Choroid plexus epithelial cell (primary cell): Measurements from ENCODE around the gene SLC1A3.

Experiments used
- DNase-seq: peaks from one replicate; pipeline ENCODE4 v3.0.0-alpha.2; 2010; ENCODE audit warnings: low read depth
- H3K4me3 ChIP-seq: 2 replicates; pipeline ENCODE4 v1.5.1; 2011; ENCODE audit warnings: low read depth, mild to moderate bottlenecking, control low read depth, low read length, moderate library complexity
- CTCF ChIP-seq: conservative IDR thresholded peaks from 2 replicates; pipeline ENCODE4 v1.5.1; 2011; ENCODE audit warnings: low read depth, mild to moderate bottlenecking, control low read depth, inconsistent platforms, low read length, moderate library complexity

Gene SLC1A3

DNA sequence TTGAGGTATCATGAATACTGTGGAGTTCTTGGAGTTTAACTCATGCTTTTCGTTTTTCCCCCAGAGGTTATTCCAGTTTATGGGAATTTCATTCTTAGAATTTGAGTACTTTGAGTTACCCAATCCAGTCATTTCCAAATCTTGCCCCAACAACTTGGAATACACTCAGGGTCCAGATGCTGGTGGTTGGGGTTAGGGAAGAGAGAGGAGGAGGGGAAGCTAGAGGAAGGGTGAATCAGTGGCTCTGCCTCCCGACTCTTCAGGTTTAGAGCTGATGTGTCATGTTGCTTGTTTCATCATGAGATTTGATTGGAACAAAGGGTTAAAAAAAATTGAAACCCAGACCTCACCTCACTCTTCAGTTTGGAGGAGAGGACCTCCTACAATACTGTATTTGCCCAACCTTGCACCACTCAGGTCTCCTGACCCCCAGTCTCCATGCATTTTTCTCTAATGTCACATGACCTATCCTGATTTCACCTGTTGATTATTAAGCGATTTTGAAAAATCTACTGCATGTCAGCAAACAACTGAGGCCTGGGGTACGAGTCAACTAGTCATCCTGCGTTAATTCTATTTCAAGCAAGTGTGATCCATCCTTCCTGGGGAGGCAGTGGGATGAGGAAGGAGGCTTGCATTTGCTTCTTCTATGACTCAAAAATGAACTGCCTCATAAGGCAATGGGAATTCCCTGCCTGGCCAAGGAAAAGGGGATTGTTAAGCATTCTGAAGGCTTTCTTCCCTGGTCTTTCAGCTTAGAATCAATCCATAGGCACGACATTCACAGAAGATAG, 6.2 kb upstream of the SLC1A3 start:
- DNase-seq: no peak
- no peak overlapping the region for H3K4me3 ChIP-seq
- no peak for TF ChIP-seq CTCF

DNA sequence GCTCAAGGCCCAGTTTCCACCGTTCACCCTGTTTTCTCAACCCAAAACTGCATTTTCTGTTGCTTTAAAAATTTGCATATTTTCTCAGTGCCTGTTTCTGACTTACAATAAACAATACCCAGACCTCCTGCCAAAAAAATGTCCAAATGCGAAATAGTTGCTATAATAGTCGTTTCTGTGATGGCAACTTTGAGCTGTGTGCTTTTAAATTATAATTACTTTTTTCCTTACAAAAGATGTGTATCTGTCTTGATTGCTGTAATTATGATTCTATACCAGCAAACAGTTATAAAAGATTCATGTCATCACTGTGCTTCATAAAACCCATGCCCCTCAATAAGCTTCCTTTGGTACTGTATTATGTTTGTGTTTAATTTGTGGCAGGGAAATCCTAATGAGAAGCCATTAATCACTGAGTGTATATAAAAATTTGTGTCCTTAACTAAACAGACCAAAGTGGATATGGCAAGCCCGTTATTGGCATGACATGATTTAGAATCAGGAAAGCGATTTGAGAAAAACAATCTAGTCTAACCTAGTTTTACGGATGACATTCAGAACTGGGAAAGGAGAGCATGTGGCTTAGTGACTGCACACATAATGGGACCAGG, 5.4 kb upstream of the SLC1A3 start:
- DNase-seq: no peak
- TF ChIP-seq CTCF: no peak
- H3K4me3 ChIP-seq: no peak overlapping the region

GRCh38 chr5:36602704-36603321, 3.6 kb upstream of the SLC1A3 start:
- no peak for DNase-seq
- H3K4me3 ChIP-seq: no peak overlapping the region
- TF ChIP-seq CTCF: peak; percentile 31

- H3K4me3 ChIP-seq: no peak overlapping the region
- peak; percentile 20 for DNase-seq
- TF ChIP-seq CTCF: no peak
Observed at GRCh38 chr5:36605241-36605640, 1.2 kb upstream of the SLC1A3 start.

DNA sequence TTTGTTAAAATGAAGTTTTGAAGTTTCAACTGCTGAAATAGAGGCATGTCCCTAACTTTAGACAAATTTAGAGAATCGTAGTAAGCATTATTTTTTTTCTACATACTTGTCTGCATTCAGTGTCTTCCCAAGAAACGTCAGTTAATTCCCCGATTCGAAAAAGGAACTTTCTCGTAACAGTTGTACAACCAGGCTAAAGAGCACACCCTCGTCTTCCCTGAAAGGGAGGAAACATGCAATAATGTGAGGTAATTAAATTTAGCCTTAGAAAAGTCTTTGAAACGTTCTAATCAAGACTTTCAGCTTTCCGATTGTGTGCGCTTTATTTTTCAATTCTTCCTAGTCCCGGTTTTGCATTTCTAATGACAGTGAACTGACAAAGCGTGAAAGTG, 374 bp upstream of the SLC1A3 start:
- DNase-seq: peak; percentile 10
- H3K4me3 ChIP-seq: peak overlapping the region; percentile 64
- TF ChIP-seq CTCF: no peak

- peak overlapping the region; percentile 64 for H3K4me3 ChIP-seq
- DNase-seq: peak; percentile 58
Observed at GRCh38 chr5:36607114-36607571, 737 bp downstream of the SLC1A3 start.

More at GRCh38 chr5:36607114-36607571, 737 bp downstream of the SLC1A3 start:
- TF ChIP-seq CTCF: no peak
